Measurements from ENCODE around the gene VSNL1.

GRCh38 chr2:17607379-17607778 is 66.9 kb downstream of the VSNL1 start:
- no peak for TF ChIP-seq CTCF (conservative IDR thresholded peaks at IDR 0.05)
- no peak for TF ChIP-seq EZH2 (IDR thresholded peaks at IDR 0.05; ENCODE audit: low read depth)

Data from PC-9 (cell line).